Colon (tissue), 2 donors: Measurements from ENCODE around the gene FAM169A.
"Not testable (repeated sequence)": the region's sequence is repeated elsewhere in the genome, so short reads cannot be mapped to it uniquely, and the experiment has no call there.

ENCODE experiments used
- FAIRE-seq: peaks from 2 replicates; lab custom pipeline; 2012; peaks lifted over from hg19 to GRCh38; lab: Jason Lieb, UNC
- donor health status: control.
- donor health status: control.

The FAM169A gene

DNA sequence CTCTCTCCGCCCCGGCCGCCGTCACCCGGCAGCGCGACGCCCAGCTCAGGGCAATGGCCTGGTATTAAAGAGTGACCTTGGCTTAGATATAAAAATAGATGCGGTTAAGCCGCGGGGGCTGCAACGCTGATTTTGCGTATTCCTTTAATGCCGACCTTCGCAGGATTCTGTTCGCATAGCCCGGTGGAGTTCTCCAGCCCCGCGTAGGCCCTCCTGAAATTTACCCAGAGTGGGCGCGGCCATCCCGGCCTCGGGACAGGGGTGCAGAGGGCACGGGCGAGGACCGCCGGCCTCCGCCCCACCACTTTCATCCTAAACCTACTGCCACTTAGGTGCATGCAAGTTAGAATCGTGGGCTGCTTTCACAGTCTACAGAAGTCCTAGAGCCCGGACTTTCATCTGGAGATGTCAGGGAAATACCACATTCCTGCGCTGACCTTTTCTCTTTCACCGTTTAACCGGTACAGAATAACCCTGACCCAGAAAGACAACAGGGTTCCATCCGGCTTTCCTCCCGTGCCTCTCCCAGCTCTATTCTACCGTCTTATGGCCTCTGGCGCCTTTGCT lies 492 bp upstream of the FAM169A start:
- no peak for FAIRE-seq

GRCh38 chr5:74865256-74865803 lies 857 bp downstream of the FAM169A start:
- FAIRE-seq, result no peak

DNA sequence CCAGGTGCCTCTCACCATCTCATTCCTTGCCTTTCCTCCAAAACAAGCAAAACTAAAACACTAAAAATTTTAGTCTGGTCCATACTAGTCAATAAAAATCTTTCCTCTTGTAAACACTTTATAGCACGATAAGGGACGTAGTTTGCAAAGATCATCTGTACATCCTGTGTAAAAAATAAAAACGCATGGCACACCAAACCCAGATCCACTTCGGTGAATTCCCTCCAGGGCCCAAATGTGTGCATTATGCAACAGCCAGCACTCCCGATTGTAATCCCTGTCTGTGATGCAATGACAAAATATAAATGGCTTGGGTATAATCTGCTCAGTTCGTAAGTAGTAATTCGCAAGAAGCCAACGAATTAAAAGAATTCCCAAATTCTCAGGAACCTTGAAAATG lies 1.4 kb downstream of the FAM169A start:
- no peak for FAIRE-seq

DNA sequence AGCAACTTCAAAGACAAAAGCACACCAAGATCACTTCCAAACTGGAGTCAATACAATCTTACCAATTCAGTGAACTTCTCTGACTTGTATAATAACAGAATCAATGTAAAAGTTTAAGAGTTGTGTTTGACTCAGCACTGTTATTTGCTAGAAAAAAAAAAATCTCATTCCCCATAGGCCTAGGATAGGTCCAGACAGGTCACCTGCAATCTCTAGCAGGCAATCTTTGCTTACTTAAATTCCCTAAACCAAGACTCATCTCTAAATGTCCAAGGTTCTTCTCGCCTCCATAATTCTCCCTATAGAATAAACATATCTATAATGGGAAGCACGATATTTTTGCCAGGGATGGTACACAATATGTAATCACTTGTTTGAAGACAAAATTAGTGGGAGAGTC lies 2.5 kb downstream of the FAM169A start:
- FAIRE-seq, result no peak

DNA sequence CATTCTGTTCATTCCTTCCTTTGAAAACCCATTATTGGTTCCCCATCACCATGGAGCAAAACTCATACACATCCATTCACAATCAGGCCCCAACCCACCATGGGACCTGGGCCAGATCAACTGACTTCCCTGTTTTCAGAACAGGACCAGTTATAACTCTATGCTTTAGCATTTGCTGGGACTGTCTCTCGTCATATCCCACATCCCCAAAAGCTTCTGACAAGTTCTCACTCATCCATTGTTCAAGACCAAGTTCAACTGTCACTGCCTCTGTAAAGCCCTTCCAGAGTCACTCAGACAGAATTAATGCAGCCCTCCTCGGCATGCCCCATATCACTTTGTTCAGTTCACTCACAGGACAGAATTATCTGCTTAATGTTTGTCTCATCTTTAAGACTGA lies 4.0 kb downstream of the FAM169A start:
- FAIRE-seq, result no peak

GRCh38 chr5:74856975-74857374 lies 9.2 kb downstream of the FAM169A start:
- not testable (repeated sequence) for FAIRE-seq

- no peak for FAIRE-seq
Observed at GRCh38 chr5:74853256-74853655, 12.9 kb downstream of the FAM169A start.

DNA sequence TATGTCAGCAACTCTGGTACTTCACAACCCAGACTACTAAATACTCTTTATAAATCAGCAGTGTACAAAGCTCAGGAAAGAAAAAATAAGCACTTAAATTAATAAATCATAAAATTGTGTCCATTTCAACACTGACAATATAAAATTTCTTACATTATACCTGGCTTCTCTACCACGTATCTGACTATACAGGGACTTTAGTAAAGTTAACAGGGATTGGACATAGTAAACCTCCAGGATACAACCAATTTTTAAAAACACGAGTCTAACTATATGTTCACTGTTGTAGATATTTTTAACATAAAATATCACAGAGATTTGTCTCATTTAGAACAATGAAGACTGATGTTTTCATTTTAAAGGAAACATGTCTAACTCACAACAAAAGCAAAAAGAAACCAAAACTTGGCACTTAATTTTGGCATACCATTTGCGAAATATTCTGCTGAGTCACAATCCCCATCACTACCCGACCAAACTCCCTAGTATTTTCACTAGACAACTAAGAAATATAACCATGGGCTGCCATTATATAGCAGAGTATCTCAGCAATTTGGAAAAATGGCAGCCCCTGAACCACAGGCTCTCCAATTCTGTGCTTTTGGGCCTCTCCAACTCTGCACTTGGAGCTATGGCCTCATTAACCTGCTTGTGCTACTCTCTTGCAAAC lies 14.4 kb downstream of the FAM169A start:
- FAIRE-seq, result no peak

DNA sequence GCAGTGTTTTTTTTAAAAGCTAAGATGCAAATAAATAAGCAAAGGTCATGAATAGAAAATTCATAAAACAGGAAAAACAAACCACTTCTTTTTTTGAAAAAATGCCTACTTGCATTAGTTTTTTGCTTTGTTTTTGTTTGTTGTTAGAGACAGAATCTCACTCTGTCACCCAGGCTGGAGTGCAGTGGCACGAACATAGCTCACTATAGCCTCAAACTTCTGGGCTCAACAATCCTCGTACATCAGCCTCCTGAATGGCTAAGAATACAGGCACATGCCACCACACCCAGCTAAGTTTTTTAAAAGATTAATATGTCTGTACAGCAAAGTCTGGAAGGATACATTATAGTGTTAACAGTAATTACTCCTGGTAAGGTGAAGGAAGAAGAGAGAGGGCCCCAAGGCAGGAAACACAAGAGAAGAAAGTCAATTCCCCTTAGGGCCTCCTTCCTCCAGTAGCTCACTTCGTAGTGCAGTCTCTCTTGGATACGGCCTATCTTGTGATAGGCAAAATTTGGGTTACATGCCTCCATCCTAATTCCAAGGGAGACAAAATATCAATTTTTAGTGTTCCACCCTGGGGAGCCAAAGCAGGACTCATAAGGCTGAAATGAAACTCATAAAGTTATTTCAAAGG lies 15.3 kb downstream of the FAM169A start:
- no peak for FAIRE-seq

GRCh38 chr5:74850030-74850429 lies 16.2 kb downstream of the FAM169A start:
- FAIRE-seq, result no peak

DNA sequence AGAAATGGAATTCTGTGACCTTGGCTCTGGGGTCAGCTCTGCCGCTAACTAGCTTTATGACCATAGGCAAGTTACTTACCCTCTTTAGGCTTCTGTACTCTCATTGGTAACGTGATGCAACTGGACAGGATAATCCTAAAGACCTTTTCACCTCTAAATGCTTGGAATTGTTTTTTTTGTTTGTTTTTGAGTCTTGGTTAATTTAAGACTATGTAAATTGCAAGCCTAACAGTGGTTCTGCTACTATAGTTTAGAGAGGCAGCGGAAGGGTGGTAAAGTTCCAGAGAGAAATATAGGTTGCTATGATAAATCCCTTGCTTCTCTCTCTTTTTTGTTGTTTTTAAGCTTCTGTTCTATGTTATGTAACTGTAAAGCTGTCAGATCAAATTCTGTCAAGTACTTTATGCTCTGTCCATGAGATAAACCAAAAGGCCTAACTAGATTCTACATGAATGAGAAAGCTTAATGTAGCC lies 17.6 kb downstream of the FAM169A start:
- no peak for FAIRE-seq

DNA sequence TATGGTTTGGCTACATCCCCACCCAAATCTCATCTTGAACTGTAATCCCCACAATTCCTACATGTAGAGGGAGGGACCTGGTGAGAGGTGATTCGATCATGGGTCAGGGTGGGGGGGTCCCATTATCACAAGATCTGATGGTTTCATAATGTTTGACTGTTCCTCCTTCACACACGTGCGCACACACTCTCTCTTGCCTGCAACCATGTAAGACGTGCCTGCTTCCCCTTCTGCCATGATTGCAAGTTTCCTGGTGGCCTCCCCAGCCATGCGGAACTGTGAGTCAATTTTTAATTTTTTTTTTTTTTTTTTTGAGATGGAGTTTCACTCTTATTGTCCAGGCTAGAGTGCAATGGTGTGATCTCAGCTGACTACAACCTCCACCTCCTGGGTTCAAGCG lies 27.0 kb downstream of the FAM169A start:
- no peak for FAIRE-seq

- FAIRE-seq, result no peak
Observed at GRCh38 chr5:74838262-74838661, 27.9 kb downstream of the FAM169A start.

- peak; percentile 33 for FAIRE-seq
Observed at GRCh38 chr5:74837115-74837514, 29.1 kb downstream of the FAM169A start.

DNA sequence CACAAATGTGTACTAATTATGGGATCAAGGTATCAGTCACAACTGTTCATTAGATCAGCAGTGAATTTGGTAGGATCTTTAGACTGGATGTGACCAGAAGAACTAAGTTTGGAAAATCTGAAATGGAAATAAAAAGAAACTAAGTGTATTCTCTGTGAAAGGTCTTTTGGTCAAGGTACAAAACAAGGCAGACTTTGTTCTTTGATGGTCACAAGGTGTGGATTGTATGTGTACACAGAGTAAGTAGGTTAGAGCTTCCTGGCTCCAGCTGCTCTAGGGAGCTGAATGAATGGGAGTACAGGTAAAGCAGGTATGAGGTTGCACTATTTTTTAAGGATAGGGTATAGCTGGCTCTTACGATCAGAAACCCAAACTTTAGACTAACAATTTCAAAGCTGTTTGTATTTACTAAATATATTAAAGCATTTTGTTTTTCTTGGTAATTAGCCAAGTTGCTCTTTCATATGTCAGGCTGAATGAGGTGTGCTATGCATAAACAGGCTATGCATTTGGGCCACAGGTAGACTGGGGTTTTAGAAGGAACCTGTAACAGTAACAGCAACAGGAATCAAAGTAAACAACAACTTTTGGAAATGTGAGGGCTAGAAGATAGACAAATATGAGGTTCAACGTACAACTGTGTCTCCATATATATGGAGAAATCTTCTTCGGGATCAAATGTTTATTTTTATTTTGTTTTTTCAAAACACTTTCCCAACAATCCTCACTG lies 32.5 kb downstream of the FAM169A start:
- FAIRE-seq, result no peak

GRCh38 chr5:74829413-74829812 lies 36.8 kb downstream of the FAM169A start:
- FAIRE-seq, result no peak

DNA sequence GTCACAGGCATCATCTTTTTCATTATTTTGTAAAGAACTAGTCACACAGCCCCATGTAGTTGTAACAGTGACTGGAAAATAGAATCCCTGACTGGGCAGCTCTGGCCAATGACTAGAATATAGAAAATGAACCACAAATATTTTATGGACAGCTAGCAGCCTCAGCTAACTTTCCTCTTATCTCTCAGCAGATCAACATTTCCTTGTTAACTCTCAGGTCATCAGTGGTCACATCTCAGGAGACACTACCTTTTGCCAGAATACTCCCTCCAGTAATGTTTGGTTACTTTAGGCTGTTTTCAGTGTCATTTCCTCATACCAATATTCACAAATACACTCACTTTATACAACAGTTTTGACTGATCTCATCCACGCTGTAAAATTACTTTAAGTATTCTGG lies 43.9 kb downstream of the FAM169A start:
- FAIRE-seq, result no peak

GRCh38 chr5:74816875-74817274 lies 49.3 kb downstream of the FAM169A start:
- no peak for FAIRE-seq

- FAIRE-seq, result no peak
Observed at GRCh38 chr5:74810915-74811314, 55.3 kb downstream of the FAM169A start.

- no peak for FAIRE-seq
Observed at GRCh38 chr5:74801941-74802340, 64.2 kb downstream of the FAM169A start.

DNA sequence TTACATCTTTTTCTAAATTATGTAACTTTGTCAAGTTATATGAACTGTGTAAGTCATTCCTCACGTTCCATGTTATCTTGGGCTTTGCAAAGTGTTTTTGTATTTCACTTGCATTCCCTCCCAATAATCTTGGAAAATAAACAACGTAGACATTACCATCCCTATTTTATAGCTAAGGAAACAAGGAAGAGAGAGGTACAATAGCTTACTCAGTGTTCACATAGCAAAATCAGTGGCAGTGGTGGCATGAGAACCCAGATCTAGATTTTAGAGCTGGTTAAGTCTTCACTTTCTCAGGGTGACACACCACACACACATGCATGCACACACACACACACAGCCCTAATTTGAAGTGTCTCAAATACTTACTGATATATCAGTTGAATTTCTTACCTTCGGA lies 65.0 kb downstream of the FAM169A start:
- no peak for FAIRE-seq
